Loucy (cell line): ENCODE measurements around the gene SMIM14.

Experiments
- EZH2phosphoT487 ChIP-seq: fragments of 200-600 bp; IDR thresholded peaks from 2 replicates; pipeline ENCODE4 v1.6.1; 2018; ENCODE audit warnings: antibody characterized with exemption, mild to moderate bottlenecking, moderate library complexity, borderline replicate concordance
- TF ChIP-seq, protein P1 (sequence below): fragments of 200-600 bp; sonication (generic); conservative IDR thresholded peaks from 2 replicates; pipeline ENCODE4 v1.5.1; 2014; ENCODE audit warnings: mild to moderate bottlenecking, antibody characterized with exemption, low read length

DNA sequence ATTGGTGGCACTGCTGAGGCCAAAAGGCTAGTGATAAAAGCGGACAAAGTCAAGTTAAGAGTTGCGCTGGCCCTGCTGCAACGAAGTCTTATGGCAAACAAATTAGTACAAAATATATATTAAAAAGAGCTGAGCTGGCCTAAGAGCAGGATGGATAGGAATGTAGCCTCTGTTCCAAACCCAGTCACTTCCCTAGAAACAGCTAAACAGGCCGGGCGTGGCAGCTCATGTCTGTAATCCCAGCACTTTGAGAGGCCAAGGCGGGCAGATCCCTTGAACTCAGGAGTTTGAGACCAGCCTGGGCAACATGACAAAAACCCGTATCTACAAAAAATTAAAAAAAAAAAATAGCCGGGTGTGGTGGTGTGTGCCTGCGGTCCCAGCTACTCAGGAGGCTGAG, 79.0 kb downstream of the SMIM14 start:
- TF ChIP-seq, protein P1, sequence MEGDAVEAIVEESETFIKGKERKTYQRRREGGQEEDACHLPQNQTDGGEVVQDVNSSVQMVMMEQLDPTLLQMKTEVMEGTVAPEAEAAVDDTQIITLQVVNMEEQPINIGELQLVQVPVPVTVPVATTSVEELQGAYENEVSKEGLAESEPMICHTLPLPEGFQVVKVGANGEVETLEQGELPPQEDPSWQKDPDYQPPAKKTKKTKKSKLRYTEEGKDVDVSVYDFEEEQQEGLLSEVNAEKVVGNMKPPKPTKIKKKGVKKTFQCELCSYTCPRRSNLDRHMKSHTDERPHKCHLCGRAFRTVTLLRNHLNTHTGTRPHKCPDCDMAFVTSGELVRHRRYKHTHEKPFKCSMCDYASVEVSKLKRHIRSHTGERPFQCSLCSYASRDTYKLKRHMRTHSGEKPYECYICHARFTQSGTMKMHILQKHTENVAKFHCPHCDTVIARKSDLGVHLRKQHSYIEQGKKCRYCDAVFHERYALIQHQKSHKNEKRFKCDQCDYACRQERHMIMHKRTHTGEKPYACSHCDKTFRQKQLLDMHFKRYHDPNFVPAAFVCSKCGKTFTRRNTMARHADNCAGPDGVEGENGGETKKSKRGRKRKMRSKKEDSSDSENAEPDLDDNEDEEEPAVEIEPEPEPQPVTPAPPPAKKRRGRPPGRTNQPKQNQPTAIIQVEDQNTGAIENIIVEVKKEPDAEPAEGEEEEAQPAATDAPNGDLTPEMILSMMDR: no peak
- no peak for TF ChIP-seq EZH2phosphoT487
